IPS-15b (cell line): ENCODE measurements around the gene JAZF1.

Experiments used
- H3K27me3 ChIP-seq: one replicate; pipeline ENCODE4 v1.6.1; 2013; ENCODE audit warnings: low read length; ENCODE audit not compliant: control insufficient read depth, insufficient read depth
- H3K36me3 ChIP-seq: one replicate; pipeline ENCODE4 v1.6.1; 2013; ENCODE audit warnings: low read length; ENCODE audit not compliant: control insufficient read depth, insufficient read depth
- H3K4me1 ChIP-seq: one replicate; pipeline ENCODE4 v1.6.1; 2013; ENCODE audit warnings: mild to moderate bottlenecking, low read length; ENCODE audit not compliant: control insufficient read depth, insufficient read depth
- H3K4me3 ChIP-seq: one replicate; pipeline ENCODE4 v1.5.1; 2013; ENCODE audit warnings: low read depth, low read length
- H3K9ac ChIP-seq: one replicate; pipeline ENCODE4 v1.6.1; 2013; ENCODE audit warnings: low read depth, mild to moderate bottlenecking, low read length
- H3K9me3 ChIP-seq: one replicate; pipeline ENCODE4 v1.6.1; 2013; ENCODE audit warnings: mild to moderate bottlenecking, low read length; ENCODE audit not compliant: control insufficient read depth, insufficient read depth

Gene JAZF1

GRCh38 chr7:28093623-28094232, 86.9 kb downstream of the JAZF1 start:
- Histone ChIP-seq H3K9ac (no peak overlapping the region), H3K4me1 (peaks cover 7% of the 10 kb centered on the region), H3K9me3 (no peaks in the 10 kb centered on the region), H3K27me3 (no peaks in the 10 kb centered on the region), H3K4me3 (no peak overlapping the region), H3K36me3 (no peaks in the 10 kb centered on the region)

GRCh38 chr7:28091190-28091589, 89.4 kb downstream of the JAZF1 start:
- no peaks in the 10 kb centered on the region for H3K27me3 ChIP-seq

GRCh38 chr7:28088901-28089714, 91.5 kb downstream of the JAZF1 start:
- peaks cover 8% of the 10 kb centered on the region for H3K4me1 ChIP-seq
- no peaks in the 10 kb centered on the region for H3K9me3 ChIP-seq
- no peaks in the 10 kb centered on the region for H3K27me3 ChIP-seq
- H3K36me3 ChIP-seq = no peaks in the 10 kb centered on the region
- no peak overlapping the region for H3K9ac ChIP-seq
- no peak overlapping the region for H3K4me3 ChIP-seq

More at GRCh38 chr7:28091190-28091589, 89.4 kb downstream of the JAZF1 start:
- H3K9ac ChIP-seq = no peak overlapping the region
- no peaks in the 10 kb centered on the region for H3K36me3 ChIP-seq
- peaks cover 8% of the 10 kb centered on the region for H3K4me1 ChIP-seq
- H3K4me3 ChIP-seq = no peak overlapping the region
- H3K9me3 ChIP-seq = no peaks in the 10 kb centered on the region

GRCh38 chr7:28088032-28088431, 92.6 kb downstream of the JAZF1 start:
- Histone ChIP-seq H3K4me1 (peaks cover 8% of the 10 kb centered on the region), H3K4me3 (no peak overlapping the region), H3K36me3 (no peaks in the 10 kb centered on the region), H3K9me3 (no peaks in the 10 kb centered on the region), H3K27me3 (no peaks in the 10 kb centered on the region), H3K9ac (no peak overlapping the region)

GRCh38 chr7:28086198-28086597, 94.4 kb downstream of the JAZF1 start:
- peaks cover 8% of the 10 kb centered on the region for H3K4me1 ChIP-seq

GRCh38 chr7:28083998-28084985, 96.3 kb downstream of the JAZF1 start:
- H3K4me3 ChIP-seq = no peak overlapping the region
- no peak overlapping the region for H3K9ac ChIP-seq
- H3K9me3 ChIP-seq = no peaks in the 10 kb centered on the region
- H3K27me3 ChIP-seq = no peaks in the 10 kb centered on the region
- H3K4me1 ChIP-seq = peaks cover 8% of the 10 kb centered on the region
- no peaks in the 10 kb centered on the region for H3K36me3 ChIP-seq

More at GRCh38 chr7:28086198-28086597, 94.4 kb downstream of the JAZF1 start:
- Histone ChIP-seq H3K36me3 (no peaks in the 10 kb centered on the region), H3K9me3 (no peaks in the 10 kb centered on the region), H3K9ac (no peak overlapping the region), H3K4me3 (no peak overlapping the region), H3K27me3 (no peaks in the 10 kb centered on the region)

GRCh38 chr7:28083164-28083997, 97.2 kb downstream of the JAZF1 start:
- no peak overlapping the region for H3K4me3 ChIP-seq
- H3K36me3 ChIP-seq = no peaks in the 10 kb centered on the region
- no peaks in the 10 kb centered on the region for H3K27me3 ChIP-seq
- H3K4me1 ChIP-seq = peaks cover 5% of the 10 kb centered on the region
- no peaks in the 10 kb centered on the region for H3K9me3 ChIP-seq
- H3K9ac ChIP-seq = no peak overlapping the region

GRCh38 chr7:28082071-28082470, 98.5 kb downstream of the JAZF1 start:
- Histone ChIP-seq H3K4me3 (no peak overlapping the region), H3K4me1 (no peaks in the 10 kb centered on the region), H3K27me3 (no peaks in the 10 kb centered on the region), H3K9me3 (no peaks in the 10 kb centered on the region), H3K9ac (no peak overlapping the region), H3K36me3 (no peaks in the 10 kb centered on the region)

- Histone ChIP-seq H3K27me3 (no peaks in the 10 kb centered on the region), H3K4me3 (no peak overlapping the region), H3K4me1 (no peaks in the 10 kb centered on the region), H3K36me3 (no peaks in the 10 kb centered on the region), H3K9ac (no peak overlapping the region), H3K9me3 (no peaks in the 10 kb centered on the region)
Measured at GRCh38 chr7:28081016-28081415, 99.6 kb downstream of the JAZF1 start.

GRCh38 chr7:28078036-28078901, 102.3 kb downstream of the JAZF1 start:
- H3K9ac ChIP-seq = no peak overlapping the region
- no peaks in the 10 kb centered on the region for H3K9me3 ChIP-seq
- no peak overlapping the region for H3K4me3 ChIP-seq
- H3K36me3 ChIP-seq = no peaks in the 10 kb centered on the region
- no peaks in the 10 kb centered on the region for H3K27me3 ChIP-seq
- H3K4me1 ChIP-seq = peaks cover 1% of the 10 kb centered on the region
